LoVo (cell line): Measurements from ENCODE around the gene FYTTD1.
A peak's percentile ranks its signal among the peaks of the same experiment; 100 is the strongest.

Experiments used
- DNase-seq: peaks from one replicate; pipeline ENCODE4 v3.0.0-alpha.2; 2016; ENCODE audit warnings: low spot score

FYTTD1 gene

DNA sequence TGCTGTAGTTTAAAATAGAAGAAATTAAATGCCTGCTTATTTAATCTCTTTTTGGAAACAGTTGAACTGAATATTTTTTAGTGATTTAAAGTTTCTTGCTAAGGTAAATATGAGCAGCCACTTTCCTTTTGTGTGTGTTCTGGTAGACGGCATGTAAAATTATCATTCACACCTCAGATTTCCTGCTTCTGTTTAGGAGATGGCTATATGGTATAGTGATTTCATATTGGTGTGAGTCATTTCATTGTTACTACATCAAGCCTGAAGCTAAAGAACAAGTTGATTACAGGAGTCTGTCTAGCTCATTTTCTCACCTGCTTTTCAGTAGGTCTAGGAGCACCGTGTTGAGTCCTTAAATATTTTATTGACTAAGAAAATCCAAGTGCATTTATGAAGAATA lies 43.6 kb downstream of the FYTTD1 start:
- DNase-seq, result peak; percentile 6

DNA sequence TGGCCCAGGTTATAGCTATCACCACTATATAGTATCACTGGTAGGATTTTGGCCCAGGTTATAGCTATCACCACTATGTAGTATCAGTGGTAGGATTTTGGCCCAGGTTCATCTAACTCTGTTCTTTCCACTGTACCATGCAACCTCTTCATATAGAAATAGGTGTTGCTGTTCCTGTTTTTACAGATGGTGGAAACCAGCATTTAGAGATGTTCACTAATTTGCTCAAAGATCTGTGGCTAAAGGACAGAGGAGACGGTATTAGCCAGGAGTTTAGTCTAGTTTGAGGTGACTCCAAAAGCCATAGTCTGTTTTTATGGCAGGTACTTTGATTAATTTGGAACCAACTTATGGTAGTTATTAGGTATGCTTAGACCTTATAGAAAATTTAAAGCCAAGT lies 44.4 kb downstream of the FYTTD1 start:
- DNase-seq, result no peak

DNA sequence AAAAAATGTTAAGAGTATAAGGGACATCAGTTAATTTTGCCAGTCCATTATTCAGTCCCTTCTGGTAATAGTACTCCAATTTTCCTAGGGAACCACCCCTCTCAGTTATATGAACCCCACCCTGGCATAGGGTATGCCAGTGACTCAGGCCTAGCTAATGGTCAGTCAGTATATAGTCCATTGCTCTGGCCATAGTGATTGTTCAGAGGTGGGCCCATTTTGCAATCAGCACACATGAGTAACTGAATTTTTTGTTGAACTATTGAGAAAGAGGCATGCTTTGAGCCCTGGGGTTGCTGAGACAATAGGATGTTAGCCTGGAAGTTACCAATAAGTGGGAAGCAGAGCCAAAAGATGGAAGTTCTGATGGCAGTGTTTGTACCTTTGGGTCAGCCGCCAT lies 45.5 kb downstream of the FYTTD1 start:
- DNase-seq, result no peak

DNA sequence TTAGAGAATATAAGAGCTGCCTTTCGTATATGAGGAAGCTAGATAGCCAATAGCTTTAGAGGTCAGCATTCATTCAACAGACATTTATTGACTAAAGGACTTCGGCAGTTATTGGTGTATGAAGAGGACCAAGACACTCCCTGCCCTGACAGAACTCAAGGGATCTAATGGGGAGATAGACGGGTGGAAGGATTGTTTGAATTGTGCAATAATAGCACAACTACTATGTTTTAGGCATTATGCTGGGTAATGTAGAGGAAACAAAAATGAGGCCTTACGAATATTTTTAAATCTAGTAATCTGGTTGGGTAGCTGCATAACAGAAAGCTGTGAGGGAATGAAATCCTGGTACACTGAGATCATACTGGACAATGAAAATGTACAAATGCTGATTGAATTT lies 46.4 kb downstream of the FYTTD1 start:
- DNase-seq, result no peak

DNA sequence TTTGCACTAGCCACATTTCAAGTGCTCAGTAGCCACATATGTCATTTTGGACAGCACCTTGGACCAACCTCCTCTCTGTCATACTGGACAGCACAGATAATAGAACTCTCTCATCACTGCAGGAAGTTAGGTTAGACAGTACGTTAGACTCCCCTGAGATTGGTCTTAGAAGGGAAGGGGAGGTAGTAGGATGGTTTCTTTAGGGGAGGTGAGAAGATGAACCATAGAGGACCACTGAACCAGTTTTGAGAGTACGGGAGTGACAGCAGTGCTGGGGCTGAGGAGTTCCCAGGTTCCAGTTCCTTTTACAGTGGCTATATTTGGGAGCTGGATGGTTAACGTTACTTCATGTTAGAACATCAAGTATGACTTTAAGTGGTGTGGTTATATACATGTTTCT lies 49.2 kb downstream of the FYTTD1 start:
- DNase-seq, result no peak

DNA sequence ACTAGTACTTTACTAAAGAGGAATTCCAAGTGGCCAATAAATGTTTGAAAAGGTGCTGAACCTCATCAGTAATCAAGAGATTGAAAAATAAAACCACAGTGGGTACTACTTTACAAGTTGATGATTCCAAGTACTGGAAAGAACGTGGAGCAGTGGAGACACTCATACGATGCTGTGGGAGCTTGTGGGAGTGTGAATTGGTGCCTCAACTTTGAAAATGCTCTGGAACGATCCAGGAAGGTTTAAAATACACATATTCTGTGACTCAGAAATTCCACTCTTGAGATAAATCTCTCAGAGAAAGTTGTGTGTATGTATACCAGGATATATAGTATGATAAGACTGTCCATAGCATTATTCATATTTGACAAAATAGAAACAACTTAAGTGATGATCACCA lies 50.7 kb downstream of the FYTTD1 start:
- DNase-seq, result no peak

DNA sequence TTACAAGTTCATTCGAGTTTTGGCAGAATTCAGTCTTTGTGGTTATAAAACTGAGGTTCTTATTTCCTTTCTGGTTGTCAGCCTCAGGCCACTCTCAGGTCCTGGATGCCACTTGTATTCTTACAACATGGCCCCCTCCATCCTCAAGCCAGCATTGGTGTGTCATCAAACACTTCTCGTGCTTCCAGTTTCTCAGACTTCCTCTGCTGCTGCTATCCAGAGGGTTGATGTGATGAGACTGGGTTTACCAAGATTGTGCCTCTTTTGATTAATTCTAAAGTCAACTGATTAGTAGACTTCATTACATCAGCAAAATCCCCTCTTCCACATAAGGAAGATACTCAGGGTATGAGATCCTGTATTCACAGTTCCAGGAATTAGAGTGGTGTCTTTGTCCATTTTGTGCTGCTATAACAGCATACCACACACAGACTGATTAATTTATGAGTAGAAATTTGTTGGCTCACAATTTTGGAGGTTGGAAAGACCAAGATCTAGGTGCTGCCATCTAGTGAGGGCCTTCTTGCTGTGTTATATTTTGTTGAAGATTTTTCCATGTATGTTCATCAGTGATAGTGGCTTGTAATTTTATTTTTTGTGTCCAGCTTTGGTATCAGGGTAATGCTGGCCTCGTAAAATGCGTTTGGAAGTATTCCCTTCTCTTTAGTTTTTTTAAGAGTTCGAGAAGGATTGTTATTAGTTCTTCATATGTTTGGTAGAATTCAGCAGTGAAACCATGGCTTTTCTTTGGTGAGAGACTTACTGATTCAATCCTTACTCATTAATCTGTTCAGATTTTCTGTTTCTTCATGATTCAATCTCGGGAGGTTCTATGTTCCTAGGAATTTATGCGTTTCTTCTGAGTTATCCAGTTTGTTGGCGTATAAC lies 52.5 kb downstream of the FYTTD1 start:
- no peak for DNase-seq

DNA sequence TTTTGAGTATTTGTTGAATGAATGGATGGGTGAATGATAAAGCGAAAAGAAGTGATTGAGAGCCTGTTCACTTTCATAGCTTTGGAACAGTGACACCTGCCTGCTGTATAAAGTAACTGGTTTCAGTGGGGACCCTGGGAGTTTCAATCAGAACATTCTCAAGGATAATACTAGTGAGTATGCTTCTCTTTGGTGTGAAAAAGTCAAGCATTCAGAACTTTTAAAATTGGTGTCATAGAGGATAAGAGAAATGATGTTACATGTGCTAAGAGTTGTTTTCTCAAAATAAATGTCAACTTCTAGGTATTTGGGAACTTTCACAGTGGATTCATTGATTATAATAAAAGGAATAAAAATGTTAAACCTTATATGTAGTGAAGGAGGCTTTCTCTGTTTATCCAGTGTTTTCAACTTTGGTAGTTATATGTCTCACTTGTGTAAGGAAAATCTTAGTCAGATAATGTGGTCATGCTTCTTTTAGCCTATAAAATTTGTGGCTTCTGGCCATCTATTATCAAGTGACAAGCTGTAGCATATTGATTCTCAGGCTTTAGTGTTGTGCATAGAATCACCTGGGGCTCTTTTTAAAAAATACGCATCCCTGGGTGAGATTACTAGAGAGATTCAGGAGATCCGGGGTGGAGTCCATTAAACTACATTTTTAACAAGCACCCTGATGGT lies 53.2 kb downstream of the FYTTD1 start:
- DNase-seq, result no peak

DNA sequence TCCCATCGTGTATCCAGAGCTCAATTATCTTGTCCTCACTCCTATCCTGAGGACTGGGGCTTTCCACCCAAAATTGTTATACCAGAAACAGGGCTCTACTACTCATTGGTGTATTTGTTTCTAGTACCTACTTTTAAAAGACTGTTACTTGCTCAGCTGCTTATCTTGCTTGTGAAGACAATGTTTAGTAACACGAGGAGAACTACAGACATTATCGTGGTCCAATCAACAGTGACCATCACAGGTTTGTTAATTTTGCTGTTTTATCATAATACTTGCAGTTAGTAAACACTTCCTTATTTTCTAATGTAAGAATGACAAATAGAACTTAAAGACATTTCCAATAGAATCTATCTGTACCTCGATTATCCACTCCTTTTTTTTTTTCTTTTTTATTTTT lies 54.8 kb downstream of the FYTTD1 start:
- DNase-seq, result no peak

DNA sequence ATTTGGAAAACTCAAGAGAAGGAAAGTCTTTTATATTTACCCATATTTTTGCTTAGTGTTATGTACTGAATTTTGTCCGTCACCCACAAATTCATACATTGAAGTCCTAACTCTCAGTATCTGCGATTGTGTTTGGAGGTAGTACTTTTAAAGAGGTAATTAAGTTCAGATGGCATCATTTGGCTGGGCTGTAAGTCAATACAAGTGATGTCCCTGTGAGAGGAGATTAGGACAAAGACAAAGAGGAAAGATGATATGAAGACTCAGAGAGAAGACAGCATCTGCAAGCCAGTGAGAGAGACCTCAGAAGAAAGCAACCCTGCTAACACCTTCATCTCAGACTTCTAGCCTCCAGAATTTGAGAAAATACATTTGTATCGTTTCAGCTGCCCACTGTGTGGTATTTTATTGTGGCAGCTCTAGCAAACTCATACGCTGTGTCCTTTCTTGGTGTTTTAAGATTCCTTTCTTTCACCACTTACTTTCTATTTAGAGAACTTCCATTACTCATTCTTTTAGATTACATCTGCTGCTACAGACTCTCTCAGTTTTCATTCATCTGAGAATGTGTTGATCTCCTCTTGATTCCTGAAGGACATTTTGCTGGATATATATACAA lies 58.4 kb downstream of the FYTTD1 start:
- no peak for DNase-seq

DNA sequence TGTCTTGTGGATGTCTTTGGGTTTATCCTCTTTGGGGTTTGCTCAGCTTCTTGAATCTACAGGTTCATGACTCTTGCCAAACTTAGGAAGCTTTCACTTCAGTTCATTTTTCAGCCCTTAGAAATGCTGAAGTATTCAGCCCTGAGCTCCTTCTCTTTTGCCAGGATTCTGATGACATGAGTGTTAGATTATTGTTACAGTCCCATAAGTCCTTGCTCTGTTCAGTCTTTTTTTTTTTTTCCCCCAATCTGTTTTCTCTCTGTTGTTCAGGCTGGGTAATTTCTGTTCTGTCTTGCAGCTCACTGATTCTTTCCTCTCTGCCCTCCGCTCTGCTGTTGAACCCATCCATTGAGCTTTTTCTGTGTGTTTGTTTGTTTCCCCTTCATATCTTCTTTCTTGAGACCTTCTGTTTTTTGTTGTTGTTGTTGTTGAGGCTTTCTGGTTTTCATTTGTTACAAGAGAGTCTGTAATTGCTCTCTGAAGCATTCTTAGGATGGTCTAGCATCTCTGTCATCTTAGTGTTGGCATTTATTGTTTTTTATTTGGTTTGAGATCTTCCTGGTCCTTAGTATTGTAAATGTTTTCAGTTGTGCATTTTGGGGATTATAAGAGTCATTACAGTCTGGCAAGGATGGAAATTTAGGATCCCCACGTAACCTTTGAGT lies 59.8 kb downstream of the FYTTD1 start:
- DNase-seq, result no peak

DNA sequence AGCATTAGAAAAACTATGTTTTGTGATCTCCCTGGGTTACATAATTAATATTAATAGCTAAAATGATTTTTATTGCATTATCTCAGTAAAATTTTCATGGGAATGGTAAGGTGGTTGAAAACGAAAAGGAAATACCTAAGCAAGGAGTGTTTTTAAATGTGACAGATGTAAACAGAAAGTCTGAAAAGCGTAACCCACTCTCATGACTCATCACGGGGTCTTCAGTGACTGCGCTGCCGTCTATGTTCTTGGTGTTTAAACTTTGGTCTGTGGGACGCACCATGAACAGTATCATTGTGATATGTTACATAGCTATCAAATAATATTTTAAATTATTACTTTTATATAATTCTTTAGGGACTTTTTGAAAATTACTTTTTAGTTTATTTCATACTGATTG lies 61.2 kb downstream of the FYTTD1 start:
- no peak for DNase-seq

DNA sequence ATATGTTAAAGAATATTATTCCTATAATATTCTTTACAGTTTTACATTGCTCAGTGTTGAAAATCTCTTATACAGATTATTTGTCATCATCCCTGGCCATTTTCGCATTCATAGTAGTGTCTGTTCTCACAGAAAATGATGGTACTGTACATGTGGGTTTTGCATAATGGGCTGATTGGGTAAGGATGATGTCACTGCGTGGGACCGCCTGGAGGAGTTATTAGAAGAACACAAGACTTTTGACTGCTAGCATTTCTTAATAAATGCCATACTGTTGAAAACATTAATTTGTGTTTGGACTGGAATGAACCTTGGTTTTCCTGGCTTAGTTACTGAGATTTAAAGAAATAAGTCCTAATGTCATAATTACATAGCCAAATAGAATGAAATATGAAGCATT lies 61.7 kb downstream of the FYTTD1 start:
- DNase-seq, result no peak

DNA sequence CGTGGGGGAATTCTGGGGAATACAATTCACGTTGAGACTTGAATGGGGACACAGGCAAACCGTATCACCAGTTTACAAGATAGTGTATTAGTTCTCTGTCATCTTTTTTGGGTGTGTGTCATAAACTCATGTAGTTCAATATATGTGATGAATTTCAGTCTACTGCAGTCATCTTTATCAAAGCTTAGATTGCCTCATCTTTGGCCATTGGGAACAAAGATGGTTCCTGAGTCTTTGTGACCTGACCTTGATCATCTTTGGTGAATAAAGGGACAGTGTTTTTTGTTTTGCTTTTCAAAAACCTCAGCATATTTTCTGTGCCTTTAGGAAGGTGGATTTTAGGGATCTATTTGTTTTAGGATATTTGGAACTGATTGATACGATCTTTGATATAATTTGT lies 64.7 kb downstream of the FYTTD1 start:
- DNase-seq, result no peak

DNA sequence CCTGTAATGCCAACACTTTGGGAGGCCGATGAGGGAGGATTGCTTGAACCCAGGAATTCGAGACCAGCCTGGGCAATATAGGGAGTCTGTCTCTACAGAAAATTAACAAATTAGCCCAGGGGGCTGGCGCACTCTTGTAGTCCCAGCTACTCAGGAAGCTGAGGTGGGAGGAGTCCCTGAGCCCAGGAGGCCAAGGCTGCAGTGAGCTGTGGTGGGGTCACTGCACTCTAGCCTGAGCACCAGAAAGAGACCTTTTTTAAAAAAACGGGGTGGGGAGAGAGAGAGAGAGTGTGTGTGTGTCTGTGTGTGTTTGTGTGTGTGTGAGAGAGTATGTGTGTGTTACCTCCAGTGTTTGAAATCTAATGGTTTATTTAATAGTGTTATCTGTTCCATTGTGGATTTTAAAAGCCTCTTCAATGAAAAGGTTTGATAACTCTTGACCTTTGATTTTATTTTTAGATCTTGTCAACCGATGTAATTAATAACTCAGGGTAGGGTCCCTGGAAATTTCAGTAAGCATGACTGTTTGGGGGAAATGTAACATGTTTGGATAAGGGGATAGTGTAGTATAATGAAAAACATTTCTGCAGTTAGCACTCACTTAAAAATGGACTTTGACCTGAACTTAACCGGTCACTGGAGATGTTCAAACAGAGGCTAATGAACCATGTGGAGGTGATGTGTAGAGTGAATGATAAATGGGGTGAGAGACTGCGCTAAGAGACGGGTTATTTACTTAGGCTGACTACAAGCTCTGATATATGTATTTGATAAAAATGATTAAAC lies 71.1 kb downstream of the FYTTD1 start:
- DNase-seq, result peak; percentile 40

DNA sequence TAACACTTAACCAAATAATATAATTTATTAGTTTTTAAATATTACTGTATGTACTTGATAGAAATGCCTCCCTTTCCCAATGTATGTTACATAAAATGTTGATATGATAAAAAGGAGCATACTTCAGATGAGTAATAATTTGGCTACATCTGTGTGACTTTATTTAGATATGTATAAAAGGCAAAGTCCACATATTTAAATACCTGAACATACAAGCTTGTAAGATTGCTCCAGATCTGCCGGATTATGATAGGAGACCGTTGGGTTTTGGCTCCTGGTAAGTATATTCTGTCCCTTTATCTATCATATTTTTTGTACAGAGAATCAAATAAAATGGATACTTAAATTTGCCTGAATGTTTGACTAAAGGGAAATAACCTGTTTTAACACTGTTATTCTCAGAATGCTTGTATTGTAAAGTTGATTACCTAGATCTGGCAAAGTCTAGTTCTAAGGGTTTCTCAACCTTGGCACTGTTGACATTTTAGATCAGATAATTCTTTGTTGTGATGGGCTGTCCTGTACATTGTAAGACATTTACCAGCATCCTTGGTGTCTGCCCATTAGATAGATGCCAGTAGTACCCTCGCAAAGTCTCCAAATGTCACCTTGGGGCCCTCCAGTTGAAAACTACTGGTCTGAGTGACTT lies 79.8 kb downstream of the FYTTD1 start:
- no peak for DNase-seq

DNA sequence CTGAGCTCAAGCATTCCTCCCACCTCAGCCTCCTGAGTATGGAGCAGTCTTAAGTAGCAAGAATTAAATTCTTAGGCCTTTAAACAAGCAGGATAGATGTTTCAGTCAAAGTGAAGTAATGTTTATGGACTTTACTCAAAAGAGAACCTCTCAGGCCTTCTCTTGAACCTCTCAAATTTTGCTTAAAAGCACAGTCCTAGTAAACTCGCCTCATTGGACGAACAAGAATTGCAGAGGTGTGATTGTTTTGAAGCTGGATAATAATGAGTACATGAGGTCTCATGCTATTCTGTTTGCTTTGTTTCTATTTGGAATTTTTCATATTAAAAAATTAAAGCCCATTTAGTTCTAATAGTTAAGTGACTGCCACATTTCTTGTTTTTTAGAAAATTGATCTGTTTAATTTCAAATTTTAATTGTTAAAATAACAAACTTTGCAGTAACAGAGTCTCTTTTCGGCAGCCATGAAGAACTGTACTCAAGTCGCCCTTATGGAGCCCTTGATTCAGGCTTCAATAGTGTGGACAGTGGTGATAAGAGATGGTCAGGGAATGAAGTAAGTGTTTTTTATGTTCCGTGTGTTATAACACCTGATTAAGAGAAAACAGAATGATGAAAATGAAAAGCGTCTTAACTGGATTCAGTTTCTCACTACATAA lies 80.8 kb downstream of the FYTTD1 start:
- no peak for DNase-seq

DNA sequence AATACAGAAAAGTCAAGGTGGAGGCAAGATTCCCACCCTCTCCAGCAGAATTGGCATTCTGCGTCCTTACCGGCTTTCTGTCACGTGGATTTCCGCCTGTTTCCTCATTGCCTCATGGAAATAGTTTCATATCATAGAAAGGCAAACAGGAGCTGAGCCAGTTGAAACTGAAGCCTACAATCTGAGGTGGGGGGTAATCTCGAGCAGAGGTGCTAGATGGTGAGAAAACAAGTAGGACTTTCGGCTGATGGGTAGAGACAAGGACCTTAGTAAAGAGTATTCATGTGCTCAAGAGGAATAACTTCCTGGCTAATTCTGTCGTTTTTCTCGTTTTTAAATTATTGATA lies 81.3 kb downstream of the FYTTD1 start:
- no peak for DNase-seq

DNA sequence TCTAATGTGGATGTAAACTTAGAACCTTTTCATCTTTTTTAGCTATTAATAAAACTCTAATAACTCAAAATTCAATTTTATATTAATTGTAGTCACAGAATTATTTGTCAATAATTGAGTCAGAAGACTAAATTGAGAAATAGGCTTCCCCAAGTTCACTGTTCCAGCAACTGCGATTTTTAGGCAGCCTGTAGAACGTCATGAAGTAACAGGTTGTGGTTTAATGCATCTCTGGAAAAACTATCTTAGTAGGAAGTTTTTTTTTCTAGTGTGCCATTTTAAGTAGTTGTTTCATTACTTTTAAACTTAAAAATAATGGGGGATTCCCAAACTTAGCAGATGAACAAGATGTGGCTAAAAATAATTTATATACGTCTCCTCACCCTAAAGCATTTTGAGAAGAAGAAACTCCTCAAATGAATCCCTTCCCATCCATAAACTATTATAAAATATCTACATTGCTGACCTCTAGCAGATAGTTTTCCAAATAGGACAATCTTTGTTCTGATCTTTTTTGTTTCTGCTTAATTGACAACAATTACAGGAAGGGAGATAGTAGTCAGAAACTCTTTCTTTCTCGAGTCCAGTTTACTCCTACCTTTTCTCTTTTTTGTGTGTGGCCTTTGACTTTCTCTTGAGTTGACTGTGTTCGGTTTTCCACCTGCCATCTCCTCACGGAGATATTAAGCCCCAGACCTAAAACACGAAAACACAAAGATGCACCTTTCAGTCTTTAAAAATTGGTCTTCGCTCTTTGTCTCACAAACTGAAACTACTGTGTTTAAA lies 84.4 kb downstream of the FYTTD1 start:
- no peak for DNase-seq

DNA sequence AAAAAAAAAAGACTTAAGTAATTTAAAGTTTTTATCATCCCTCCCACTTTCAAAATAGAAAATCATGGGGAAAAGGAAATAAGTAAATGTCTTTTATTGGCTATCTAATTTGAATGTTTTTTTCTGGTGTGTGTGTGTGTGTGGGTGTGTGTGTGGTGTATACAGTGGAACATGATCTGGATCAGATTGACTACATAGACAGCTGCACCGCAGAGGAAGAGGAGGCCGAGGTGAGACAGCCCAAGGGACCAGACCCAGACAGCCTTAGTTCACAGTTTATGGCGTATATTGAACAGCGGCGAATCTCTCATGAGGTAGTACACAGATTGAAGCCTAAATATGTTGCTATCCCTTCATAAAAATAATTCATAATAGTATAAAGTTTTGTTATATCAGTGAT lies 85.8 kb downstream of the FYTTD1 start:
- DNase-seq, result no peak
